Left kidney (tissue), 8 donors: Measurements from ENCODE around the gene PML. TPM values are rescaled to one million over a fixed set of nuclear protein-coding genes. Genes with fewer than 3 reads are reported as not detected.

ENCODE experiments used
- DNase-seq: peaks from one replicate; pipeline ENCODE4 v3.0.0-alpha.2; 2013
- long read RNA-seq, 8 donors: transcript quantifications; one replicate each; lab custom pipeline, GENCODE V29; 2026
- polyA plus RNA-seq: library from polyadenylated mRNA; unstranded; fragments of 120-200 nt; gene quantifications from one replicate; pipeline ENCODE4 v1.2.1, GENCODE V29; 2013; ENCODE audit not compliant: insufficient read length

PML gene, protein sequence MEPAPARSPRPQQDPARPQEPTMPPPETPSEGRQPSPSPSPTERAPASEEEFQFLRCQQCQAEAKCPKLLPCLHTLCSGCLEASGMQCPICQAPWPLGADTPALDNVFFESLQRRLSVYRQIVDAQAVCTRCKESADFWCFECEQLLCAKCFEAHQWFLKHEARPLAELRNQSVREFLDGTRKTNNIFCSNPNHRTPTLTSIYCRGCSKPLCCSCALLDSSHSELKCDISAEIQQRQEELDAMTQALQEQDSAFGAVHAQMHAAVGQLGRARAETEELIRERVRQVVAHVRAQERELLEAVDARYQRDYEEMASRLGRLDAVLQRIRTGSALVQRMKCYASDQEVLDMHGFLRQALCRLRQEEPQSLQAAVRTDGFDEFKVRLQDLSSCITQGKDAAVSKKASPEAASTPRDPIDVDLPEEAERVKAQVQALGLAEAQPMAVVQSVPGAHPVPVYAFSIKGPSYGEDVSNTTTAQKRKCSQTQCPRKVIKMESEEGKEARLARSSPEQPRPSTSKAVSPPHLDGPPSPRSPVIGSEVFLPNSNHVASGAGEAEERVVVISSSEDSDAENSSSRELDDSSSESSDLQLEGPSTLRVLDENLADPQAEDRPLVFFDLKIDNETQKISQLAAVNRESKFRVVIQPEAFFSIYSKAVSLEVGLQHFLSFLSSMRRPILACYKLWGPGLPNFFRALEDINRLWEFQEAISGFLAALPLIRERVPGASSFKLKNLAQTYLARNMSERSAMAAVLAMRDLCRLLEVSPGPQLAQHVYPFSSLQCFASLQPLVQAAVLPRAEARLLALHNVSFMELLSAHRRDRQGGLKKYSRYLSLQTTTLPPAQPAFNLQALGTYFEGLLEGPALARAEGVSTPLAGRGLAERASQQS
- polyA plus RNA-seq: 31.8 TPM
- long read RNA-seq, donor 1, full-length matches to known transcripts: 6 of 16 reads
- long read RNA-seq, donor 1, partial matches to known transcripts: 10 of 16 reads
- long read RNA-seq, donor 1, other reads (novel, unspliced or antisense): 0 of 16 reads
- long read RNA-seq, donor 2, partial matches to known transcripts: 0 of 2 reads
- long read RNA-seq, donor 2, other reads (novel, unspliced or antisense): 0 of 2 reads
- long read RNA-seq, donor 3, full-length matches to known transcripts: 6 of 6 reads
- long read RNA-seq, donor 3, partial matches to known transcripts: 0 of 6 reads
- long read RNA-seq, donor 3, other reads (novel, unspliced or antisense): 0 of 6 reads
- long read RNA-seq, donor 4: 0 reads
- long read RNA-seq, donor 5, full-length matches to known transcripts: 5 of 5 reads
- long read RNA-seq, donor 5, partial matches to known transcripts: 0 of 5 reads
- long read RNA-seq, donor 5, other reads (novel, unspliced or antisense): 0 of 5 reads
- long read RNA-seq, donor 6, full-length matches to known transcripts: 6 of 6 reads
- long read RNA-seq, donor 6, partial matches to known transcripts: 0 of 6 reads
- long read RNA-seq, donor 6, other reads (novel, unspliced or antisense): 0 of 6 reads
- long read RNA-seq, donor 7, partial matches to known transcripts: 0 of 4 reads
- long read RNA-seq, donor 7, other reads (novel, unspliced or antisense): 0 of 4 reads
- long read RNA-seq, donor 8, full-length matches to known transcripts: 3 of 3 reads
- long read RNA-seq, donor 8, partial matches to known transcripts: 0 of 3 reads
- long read RNA-seq, donor 8, other reads (novel, unspliced or antisense): 0 of 3 reads

DNA sequence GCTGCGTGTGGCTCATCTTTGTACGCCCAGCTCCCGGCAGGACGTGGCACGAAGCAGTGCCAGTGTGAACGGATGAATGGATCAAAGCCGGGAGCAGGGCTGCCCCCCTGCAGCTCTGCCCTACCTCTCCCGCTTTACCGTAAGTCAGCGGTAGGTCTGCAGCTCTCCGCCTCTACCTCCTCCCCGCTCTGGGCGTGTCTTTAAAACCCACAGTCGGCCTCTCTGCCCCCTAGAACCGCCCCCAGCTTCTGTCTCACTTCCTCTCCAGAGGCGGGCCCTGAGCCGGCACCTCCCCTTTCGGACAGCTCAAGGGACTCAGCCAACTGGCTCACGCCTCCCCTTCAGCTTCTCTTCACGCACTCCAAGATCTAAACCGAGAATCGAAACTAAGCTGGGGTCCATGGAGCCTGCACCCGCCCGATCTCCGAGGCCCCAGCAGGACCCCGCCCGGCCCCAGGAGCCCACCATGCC lies at the start of gene PML:
PML (plus strand) TSS at position 304 of the 471 bp plus-strand sequence; CDS start at position 401, 97 bp downstream.
- DNase-seq: peak; percentile 96

DNA sequence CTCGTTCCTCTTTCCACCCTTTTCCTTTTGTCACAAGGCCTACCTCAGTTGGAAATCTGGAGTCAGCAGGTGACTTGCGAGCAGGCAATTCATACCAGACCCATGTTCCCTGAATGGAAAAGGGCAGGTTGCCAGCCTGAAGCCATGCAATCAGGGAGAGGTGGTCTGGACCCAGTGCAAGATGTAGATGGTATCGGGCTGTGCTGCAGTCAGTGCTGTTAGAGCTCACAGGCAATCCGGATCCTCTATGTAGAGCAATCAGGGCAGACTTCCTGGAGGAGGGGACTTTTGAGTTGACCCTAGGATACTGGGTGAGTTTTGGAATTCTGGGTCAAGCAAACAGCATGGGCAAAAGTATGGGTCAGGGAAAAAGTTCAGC lies 49.4 kb upstream of the PML start:
- no peak for DNase-seq

DNA sequence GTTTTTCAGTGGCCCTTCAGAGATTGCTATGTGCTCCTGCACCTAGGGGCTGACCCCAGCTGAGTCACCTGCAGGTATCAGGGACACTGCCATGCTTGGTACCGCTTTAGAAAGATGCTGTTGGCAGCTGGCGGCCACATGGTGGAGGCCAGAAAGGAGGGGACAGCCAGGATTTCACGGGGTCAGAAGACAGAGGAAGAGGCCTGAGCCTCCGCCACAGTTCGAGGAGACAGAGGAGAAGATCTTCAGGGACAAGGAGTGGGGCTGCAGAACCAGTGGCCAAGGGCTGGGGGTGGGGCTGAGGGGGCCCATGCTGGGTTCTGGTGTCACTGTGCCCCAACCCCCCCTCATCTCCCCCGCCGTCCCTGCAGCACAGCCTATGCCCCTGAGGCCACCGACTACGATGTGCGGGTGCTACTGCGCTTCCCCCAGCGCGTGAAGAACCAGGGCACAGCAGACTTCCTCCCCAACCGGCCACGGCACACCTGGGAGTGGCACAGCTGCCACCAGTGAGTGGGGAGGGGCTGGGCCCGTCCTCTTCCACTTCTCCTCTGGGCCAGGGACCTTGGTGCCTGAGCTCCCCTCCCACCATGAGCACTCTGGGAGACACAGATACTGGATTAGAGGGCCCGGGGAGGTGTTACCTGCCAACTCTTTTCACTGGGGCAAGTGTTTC lies 48.3 kb upstream of the PML start:
- DNase-seq: no peak

DNA sequence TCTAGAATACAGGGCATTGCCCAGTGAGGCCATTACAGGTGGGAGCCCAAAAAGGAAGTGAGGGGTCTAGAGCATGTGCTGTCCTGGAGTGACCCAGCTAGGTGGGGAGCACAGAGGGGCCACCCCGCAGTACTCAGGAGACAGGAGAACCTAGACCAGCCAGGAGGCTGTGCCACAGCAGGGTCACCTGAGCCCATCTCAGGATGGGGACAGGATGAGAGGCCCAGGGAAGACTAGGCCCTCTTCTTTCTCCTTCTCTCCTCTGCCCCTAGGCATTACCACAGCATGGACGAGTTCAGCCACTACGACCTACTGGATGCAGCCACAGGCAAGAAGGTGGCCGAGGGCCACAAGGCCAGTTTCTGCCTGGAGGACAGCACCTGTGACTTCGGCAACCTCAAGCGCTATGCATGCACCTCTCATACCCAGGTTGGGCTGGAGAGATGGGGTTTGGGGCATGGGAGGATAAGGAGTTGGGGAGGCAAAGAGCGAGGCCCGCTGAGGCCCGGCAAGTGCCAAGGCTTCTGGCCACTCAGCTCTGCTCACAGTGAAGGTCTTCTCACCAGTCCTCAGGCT lies 47.6 kb upstream of the PML start:
- DNase-seq: no peak

DNA sequence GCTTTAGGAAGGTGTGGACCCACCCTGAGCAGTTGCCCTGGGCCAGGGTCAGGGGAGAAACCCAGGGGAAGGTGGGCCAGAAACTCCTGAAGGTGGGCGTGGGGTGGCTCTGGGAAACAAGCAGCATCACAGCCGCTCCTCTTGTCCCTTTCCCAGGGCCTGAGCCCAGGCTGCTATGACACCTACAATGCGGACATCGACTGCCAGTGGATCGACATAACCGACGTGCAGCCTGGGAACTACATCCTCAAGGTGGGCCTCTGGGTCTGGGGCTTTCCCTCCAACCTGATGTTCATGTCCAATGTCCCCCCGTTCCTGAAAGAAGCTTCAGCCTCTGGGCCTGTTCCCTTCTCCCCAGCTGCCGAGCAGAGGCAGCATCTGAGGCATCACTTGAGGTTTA lies 46.9 kb upstream of the PML start:
- DNase-seq: no peak

DNA sequence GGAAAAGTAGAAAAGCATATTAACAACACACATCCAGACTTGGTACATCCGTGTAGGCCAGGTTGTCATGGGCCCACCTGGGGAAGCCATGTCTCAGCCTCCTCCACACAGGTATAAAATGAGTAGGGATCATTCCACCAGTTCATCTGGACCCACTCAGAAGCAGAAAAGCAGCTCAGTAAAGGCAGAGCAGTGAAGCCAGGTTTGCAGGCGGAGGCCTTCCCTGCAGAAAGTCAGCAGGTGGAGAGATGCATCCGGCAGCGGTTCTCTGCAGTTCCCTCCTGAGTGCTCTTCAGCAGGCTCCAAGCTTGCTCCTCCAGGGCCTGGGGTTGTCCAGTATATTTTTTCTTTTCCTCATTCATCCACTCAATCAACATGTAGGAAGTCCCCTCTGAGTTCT lies 46.1 kb upstream of the PML start:
- no peak for DNase-seq

DNA sequence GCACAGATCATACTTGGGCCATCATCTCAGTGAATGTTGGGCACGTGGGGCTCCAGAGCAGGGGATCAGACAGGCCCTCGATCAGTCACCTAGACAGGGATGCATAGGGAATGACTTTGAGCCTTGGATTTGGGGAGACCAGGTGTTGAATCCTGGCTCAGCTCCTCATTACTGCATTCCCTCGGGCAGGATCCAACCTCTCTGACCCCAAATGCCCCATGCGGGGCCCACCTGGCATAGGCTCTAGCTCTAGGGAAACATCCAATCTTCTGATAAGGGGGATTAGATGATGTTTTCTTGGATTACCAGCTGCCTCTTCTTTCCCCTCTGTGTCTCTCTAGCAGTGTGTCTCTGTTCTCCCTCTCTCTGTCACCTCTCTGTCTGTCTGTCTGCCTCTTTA lies 45.5 kb upstream of the PML start:
- no peak for DNase-seq

DNA sequence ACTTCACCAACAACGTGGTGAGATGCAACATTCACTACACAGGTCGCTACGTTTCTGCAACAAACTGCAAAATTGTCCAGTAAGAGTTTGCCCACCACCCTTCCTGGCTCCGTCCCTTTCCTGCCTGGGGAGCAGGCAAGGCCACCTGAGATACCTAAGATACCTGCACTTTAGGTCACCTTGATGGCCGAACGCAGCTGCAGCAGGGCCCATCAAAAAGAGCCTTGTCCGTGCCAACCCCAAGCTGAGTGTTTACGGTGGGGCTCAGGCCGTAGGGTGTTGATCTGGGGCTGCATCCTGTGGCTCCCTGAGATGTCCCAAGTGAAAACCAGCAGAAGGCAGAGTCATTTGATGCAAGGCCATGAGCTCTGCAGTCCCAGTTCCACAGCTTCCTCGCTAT lies 45.0 kb upstream of the PML start:
- DNase-seq: no peak

DNA sequence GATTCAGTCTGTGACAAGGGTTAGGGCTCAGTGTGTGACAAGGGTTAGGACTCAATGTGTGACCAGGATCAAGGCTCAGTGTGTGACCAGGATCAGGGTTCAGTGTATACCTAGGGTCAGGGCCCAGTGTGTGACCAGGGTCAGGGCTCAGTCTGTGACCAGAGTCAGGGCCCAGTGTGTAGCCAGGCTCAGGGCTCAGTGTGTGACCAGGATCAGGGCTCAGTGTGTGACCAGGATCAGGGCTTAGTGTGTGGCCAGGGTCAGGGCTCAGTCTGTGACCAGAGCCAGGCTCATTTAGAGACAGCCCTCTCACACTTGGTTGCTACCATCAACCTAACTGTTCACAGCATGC lies 44.1 kb upstream of the PML start:
- DNase-seq: no peak

DNA sequence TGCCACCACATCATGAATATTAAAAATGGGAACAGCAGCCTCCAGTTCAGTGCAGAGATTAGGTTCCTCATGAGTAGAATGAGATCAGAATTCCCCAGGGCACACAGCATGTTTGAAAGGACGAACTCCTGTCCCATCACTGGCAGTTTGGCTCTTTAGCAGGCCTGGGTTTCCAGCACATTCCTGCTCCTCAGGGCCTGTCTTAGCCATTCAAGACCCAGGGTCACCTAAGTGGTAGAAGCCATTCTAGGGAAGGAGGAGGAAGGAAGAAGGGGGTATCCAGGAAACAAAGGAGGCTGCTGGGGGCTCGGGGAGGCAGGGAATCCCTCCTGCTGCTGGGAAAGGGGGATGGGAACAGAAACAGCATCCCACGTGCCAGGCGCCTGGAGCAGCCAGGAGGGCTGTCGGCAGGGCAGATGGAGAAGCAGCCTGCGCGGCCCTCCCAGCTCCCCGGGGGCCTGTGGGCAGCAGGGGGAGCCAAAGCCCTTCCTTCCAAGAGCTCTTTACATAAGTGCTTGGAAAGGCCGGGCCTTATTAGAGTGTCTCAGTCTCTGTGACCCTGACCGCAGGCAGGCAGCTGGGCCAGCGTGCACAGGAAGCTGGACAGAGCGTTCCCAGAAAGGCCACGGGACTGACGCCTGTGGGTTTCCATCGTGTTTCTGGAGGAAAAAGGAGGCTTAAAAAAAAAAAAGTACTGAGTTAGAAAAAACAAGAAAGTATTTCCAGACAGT lies 43.5 kb upstream of the PML start:
- peak; percentile 86 for DNase-seq

DNA sequence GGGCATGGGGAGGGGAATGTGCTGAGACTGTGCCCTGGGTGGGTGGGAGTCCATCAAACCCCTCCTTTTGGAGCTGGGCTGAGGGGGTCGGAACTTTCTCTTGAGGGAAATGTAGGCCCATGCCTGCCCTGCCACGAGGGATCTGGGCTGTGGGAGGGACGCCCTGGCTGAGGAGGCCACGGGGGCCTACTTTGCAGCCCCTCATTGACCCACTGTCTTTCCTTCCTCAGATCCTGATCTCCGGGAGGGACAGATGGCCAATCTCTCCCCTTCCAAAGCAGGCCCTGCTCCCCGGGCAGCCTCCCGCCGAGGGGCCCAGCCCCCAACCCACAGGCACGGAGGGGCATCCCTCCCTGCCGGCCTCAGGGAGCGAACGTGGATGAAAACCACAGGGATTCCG lies 42.9 kb upstream of the PML start:
- no peak for DNase-seq

DNA sequence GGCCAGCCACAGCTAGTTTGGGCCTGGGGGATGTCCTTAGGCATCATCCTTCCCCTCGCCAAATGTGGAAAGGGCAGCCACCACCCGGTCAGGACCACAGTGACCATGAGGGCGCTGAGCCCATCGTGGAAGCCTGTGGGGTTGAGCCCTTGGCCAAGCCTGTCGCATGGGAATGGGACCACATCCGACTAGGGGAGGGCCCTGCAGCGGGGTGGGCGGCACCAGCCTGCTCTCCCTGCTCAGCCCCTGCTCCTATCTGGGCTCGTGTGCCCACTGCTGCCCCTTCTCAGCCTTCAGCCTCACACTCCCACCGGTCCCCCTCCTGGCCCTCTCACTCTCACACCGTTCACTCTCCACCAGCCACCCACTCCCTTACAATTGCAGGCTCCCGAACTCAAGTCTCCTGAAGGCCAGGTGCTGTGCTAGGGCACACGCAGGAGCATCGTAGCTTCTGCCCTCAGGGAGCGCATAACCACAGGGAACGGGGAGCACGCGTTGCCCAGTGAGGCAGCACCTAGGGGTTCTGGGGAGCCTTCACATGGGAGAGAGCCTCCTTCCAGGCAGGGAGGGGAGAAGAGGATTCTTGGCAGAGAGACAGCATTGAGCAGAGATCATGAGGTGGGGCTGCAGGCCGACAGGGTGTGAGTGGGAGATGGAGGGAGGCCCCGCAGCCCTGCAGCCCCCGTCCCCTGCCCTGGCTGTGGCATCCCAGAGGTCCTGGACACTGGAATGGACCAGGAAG lies 42.2 kb upstream of the PML start:
- no peak for DNase-seq

DNA sequence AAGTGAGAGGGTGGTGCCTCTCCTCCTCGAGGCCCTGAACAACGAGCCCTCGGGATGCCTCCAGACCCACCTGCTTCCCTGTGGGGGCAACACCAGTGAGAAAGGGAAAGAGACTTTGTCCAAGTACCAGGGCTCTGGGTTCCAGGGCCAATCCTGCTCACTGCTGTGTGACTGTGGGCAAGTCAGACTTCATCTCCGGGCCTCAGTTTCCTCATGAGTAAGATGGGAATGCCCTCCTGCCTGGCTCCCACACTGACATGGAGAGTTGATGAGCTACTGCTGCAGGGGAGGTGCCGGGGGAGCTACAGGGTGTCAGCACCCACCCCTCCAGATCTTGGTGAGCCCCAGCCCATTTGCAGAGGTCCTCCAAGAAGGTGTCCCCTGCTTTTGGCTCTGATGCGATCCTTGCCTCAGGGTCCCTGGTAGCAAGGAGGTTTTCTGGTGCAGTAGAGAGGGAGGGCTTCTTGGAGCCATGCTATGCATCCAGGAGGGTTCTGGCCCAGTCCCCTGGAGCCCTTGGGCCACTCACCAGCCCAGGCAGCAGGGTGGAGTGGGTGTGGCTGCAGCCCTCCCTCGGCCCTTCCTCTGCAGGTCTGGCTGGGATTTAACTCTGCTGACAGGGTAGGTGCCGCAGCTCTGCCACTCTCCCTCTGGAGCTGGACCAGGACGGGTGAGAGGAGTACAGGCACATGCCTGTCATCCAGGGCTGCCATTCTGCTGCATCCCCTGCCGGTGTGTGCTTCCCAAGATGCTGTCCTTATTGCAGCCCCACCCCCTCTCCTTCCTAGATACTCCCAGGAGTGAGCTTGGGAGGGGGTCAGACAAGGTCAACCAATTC lies 41.4 kb upstream of the PML start:
- no peak for DNase-seq

DNA sequence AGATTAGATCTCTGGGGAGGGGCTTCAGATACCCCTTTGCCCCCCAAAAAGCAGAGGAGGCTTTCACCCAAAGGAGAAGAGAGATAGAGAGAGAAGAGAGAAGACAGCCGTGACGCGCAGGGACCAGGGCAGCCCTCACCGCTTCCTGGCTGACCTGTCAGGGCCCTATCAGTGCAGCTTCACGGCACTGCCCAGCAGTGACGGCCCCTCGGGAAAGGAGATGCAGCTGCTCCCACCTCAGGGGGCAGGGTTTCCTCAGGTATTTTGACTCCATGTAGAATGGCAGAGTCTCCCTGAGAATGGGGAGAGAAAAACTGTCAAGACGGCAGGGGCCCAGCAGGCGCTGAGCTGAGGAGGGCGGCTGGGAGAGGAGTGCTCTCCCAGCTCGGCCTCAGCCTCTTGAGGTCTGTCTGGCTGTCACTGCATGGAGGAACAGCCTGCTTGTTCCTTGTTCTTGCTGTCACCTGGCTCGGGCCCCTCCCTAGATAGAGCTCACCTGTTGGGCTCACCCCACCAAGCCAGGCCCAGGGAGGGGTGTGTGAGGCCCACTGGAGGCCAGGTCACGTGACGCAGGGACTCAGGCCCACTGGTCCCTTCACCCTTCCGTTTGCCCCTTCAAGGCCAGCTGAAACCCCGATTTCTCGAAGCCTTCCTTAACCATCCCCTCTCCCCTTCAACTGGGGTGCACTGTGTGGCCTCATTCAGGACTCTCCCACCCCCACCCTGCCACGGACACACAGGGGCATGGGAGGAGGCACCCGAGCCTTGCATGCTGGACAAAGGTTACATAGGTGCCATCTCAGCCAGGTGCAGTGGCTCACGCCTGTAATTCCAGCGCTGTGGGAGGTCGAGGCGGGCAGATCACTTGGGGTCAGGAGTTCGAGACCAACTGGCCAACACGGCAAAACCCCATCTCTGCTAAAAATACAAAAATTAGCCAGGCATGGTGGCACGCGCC lies 40.0 kb upstream of the PML start:
- DNase-seq: no peak

DNA sequence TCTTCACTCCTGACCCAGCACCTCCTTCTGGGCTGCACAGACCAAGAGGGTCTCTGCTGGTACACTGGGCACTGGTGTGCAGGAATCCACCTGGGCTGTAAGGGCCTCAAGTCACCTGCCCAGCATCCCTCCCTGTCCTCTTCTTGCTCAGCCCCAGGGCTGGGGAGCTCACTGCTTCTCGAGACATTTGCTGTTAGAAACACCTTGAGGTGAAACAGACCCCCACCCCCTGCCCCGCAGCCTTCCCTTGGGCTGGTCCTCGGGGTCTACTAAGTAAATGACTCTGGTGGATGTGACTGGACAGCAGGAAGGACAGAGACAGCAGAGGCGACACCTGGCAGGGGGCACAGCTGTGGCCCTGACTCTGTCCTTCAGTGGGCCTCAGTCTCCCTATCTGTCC lies 39.2 kb upstream of the PML start:
- DNase-seq: no peak

DNA sequence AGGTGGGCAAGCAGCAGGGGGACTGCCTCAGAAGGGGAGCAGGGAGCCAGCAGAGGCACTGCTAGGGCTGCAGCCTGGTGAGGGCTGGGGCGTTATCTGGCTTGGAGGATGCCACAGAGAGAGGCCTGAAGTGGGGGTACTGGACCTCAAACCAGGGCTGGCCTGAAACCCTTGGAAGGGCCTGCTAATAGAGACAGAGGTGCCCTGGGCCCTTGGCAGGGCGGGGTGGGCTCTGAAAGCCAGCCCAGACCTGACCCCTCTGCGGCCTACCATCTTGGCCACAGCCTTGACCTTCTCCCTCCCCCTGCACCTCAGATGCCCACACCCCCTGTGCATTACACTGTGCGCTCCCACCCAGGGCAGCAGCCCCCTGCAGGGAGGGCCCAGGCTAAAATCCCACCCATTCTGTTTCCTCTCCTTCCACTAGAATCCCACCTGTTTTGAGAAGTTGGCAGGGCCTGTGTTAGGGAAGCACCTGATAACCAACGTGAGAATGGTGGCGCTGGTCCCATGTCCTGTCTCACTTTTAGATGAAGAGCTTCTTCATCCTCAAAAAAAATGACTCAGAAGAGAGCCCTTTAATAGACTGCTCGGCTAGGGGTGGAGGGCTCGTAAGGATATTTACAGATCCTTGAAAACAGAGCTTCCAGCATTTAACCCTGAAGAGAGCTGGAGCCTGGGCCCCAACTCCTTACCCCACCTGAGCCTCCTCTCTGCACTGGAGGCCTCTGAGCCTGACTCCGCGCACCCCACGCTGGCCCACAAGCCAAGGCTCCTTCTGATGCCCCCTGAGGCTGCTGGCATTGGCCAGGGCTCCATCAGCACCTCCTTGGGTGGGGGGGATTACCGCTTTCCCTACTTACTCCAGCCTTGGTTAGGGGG lies 38.4 kb upstream of the PML start:
- DNase-seq: no peak
